Lower lobe of right lung (tissue), 2 donors: ENCODE measurements around the gene MACROD2. TPM values are rescaled to one million over a fixed set of nuclear protein-coding genes. Genes with fewer than 3 reads are reported as not detected.

Experiments
- ATAC-seq, 2 donors: fragments of 200-7000 bp; cut with Tn5 transposase; one replicate each; pipeline ENCODE4 v1.9.1; 2020 to 2022; ENCODE audit warnings: mild to moderate bottlenecking in 2 of 2, moderate library complexity in 2 of 2
- DNase-seq: peaks from one replicate; pipeline ENCODE4 v3.0.0-alpha.2; 2020
- H3K27ac ChIP-seq: fragments of 200-600 bp; one replicate; pipeline ENCODE4 v1.8.0; 2022
- H3K27me3 ChIP-seq: fragments of 200-600 bp; one replicate; pipeline ENCODE4 v1.8.0; 2022; ENCODE audit warnings: low read depth
- H3K36me3 ChIP-seq: fragments of 200-600 bp; one replicate; pipeline ENCODE4 v1.8.0; 2022; ENCODE audit warnings: mild to moderate bottlenecking
- H3K4me1 ChIP-seq: fragments of 200-600 bp; one replicate; pipeline ENCODE4 v1.8.0; 2022
- H3K4me3 ChIP-seq: fragments of 200-600 bp; one replicate; pipeline ENCODE4 v1.8.0; 2022; ENCODE audit warnings: mild to moderate bottlenecking
- H3K9me3 ChIP-seq: fragments of 200-600 bp; one replicate; pipeline ENCODE4 v1.8.0; 2022
- intact Hi-C: fragments of 100-400 bp; cut with DNase I; formaldehyde crosslinking; loops from one replicate; pipeline ENCODE4 v1.11.0; 2022
- total RNA-seq: library from RNA; stranded (reverse); fragmentation: NEBNext Ultra II Directional; extraction: Animal tissue kit (Norgen Biotek cat#: 25700); gene quantifications from one replicate; pipeline ENCODE4 v1.2.1, GENCODE V29; 2021
- TF ChIP-seq, protein P1 (sequence below): fragments of 200-600 bp; IDR thresholded peaks from one replicate; pipeline ENCODE4 v1.8.0; 2022; ENCODE audit warnings: antibody characterized with exemption, mild to moderate bottlenecking
- donor health status: DM: no; HTN: yes; CAD: no; lungs with severe emphysema.

The MACROD2 gene
- total RNA-seq, 1 donor from 2014 or later, result 73.0 TPM

GRCh38 chr20:15924556-15924955, 1929.2 kb downstream of the MACROD2 start:
- DNase-seq (no peak), ATAC-seq (no peak)
- H3K27ac ChIP-seq, result no peak overlapping the region
- H3K4me1 ChIP-seq, result no peaks in the 10 kb centered on the region
- TF ChIP-seq, protein P1, sequence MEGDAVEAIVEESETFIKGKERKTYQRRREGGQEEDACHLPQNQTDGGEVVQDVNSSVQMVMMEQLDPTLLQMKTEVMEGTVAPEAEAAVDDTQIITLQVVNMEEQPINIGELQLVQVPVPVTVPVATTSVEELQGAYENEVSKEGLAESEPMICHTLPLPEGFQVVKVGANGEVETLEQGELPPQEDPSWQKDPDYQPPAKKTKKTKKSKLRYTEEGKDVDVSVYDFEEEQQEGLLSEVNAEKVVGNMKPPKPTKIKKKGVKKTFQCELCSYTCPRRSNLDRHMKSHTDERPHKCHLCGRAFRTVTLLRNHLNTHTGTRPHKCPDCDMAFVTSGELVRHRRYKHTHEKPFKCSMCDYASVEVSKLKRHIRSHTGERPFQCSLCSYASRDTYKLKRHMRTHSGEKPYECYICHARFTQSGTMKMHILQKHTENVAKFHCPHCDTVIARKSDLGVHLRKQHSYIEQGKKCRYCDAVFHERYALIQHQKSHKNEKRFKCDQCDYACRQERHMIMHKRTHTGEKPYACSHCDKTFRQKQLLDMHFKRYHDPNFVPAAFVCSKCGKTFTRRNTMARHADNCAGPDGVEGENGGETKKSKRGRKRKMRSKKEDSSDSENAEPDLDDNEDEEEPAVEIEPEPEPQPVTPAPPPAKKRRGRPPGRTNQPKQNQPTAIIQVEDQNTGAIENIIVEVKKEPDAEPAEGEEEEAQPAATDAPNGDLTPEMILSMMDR, result no peak
- no peaks in the 10 kb centered on the region for H3K36me3 ChIP-seq
- H3K27me3 ChIP-seq, result no peaks in the 10 kb centered on the region
- intact Hi-C loops, result no loop called here
- H3K4me3 ChIP-seq, result no peak overlapping the region
- H3K9me3 ChIP-seq, result no peaks in the 10 kb centered on the region

- Histone ChIP-seq H3K9me3 (no peaks in the 10 kb centered on the region), H3K4me1 (no peaks in the 10 kb centered on the region), H3K4me3 (no peak overlapping the region), H3K27me3 (no peaks in the 10 kb centered on the region), H3K36me3 (no peaks in the 10 kb centered on the region), H3K27ac (no peak overlapping the region)
- ATAC-seq, result no peak
- intact Hi-C loops, result no loop called here
- no peak for DNase-seq
- TF ChIP-seq, protein P1, result no peak
Observed at GRCh38 chr20:15925376-15925775, 1930.1 kb downstream of the MACROD2 start.

GRCh38 chr20:15927893-15928650, 1932.8 kb downstream of the MACROD2 start:
- no peak overlapping the region for H3K27ac ChIP-seq
- H3K4me3 ChIP-seq, result no peak overlapping the region
- no peaks in the 10 kb centered on the region for H3K4me1 ChIP-seq
- intact Hi-C loops, result no loop called here
- no peaks in the 10 kb centered on the region for H3K27me3 ChIP-seq
- H3K36me3 ChIP-seq, result no peaks in the 10 kb centered on the region
- no peaks in the 10 kb centered on the region for H3K9me3 ChIP-seq
- DNase-seq, result no peak
- TF ChIP-seq, protein P1, result no peak
- no peak for ATAC-seq

GRCh38 chr20:15928946-15929345, 1933.6 kb downstream of the MACROD2 start:
- TF ChIP-seq, protein P1, result no peak
- no peak overlapping the region for H3K4me3 ChIP-seq
- H3K27ac ChIP-seq, result no peak overlapping the region
- no peaks in the 10 kb centered on the region for H3K9me3 ChIP-seq
- no peak for ATAC-seq
- intact Hi-C loops, result no loop called here
- H3K27me3 ChIP-seq, result no peaks in the 10 kb centered on the region
- no peaks in the 10 kb centered on the region for H3K4me1 ChIP-seq
- no peak for DNase-seq
- H3K36me3 ChIP-seq, result no peaks in the 10 kb centered on the region

GRCh38 chr20:15930311-15931305, 1935.3 kb downstream of the MACROD2 start:
- intact Hi-C loops, result no loop called here
- Histone ChIP-seq H3K27ac (no peak overlapping the region), H3K4me3 (no peak overlapping the region), H3K4me1 (no peaks in the 10 kb centered on the region), H3K27me3 (no peaks in the 10 kb centered on the region), H3K9me3 (no peaks in the 10 kb centered on the region), H3K36me3 (no peaks in the 10 kb centered on the region)
- ATAC-seq (peak; percentile 41 to 70), DNase-seq (no peak)
- TF ChIP-seq, protein P1, result peak; percentile 40
